Suppressor macrophage treated with lipopolysaccharide for 4 hours (primary cell): ENCODE measurements around the gene PNMT.
"Not testable (repeated sequence)": the region's sequence is repeated elsewhere in the genome, so short reads cannot be mapped to it uniquely, and the experiment has no call there.

ENCODE experiments used
- DNase-seq: peaks from one replicate; pipeline ENCODE4 v3.0.0-alpha.2; 2020

The PNMT gene

DNA sequence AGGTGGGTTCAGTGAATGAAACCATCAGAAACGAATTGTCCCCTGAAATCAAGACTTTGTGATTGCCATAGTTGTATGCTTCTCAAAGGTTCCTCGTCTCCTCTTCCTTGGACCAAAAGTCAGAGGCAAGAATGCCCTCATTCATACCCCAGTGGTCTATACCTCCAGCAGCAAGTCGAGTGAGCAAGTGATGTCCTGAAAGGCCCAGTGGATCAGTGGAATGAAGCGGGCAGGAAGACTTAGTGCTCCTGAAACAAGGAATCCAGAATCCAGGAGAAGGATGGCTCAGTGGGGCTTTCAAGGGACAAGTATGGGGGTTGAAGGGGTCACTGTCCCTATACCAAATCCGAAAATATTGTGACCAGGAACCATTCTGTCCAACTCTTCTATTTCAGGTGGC lies 26.3 kb downstream of the PNMT start:
- no peak for DNase-seq

DNA sequence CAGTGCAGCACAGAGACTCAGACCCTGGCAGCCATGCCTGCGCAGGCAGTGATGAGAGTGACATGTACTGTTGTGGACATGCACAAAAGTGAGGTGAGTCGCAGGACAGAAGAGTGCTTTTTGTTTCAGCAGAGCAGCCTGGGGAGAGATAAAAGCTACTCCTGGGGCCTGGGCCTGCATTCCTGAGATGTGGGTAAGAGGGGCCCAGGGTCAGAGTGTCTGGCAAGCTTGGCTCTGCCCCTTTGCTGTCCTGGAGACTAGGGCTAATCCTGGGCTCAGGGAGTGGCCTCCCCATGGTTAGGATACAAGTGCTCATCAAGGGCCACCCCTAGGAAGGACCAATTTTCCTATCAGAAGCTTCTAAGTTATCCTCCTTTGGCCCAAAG lies 26.8 kb downstream of the PNMT start:
- no peak for DNase-seq

- DNase-seq, result no peak
These were observed 28.5 kb downstream of the PNMT start for GRCh38 chr17:39696731-39697130.

DNA sequence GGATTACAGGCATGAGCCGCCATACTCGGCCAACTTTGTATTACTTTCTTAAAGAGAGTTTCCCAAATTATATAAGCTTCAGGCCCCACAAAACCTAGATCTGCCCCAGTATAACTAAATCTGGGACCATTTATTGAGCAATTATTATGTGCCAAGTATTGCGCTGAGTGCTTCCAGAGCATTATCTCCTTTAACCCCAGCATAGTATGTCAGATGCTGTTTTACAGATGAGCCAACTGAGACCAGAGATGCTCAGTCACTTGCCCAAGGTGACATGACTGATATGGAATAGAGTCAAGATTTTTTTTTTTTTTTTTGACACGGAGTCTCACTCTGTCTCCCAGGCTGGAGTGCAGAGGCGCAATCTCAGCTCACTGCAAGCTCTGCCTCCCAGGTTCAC lies 29.7 kb downstream of the PNMT start:
- DNase-seq, result no peak

DNA sequence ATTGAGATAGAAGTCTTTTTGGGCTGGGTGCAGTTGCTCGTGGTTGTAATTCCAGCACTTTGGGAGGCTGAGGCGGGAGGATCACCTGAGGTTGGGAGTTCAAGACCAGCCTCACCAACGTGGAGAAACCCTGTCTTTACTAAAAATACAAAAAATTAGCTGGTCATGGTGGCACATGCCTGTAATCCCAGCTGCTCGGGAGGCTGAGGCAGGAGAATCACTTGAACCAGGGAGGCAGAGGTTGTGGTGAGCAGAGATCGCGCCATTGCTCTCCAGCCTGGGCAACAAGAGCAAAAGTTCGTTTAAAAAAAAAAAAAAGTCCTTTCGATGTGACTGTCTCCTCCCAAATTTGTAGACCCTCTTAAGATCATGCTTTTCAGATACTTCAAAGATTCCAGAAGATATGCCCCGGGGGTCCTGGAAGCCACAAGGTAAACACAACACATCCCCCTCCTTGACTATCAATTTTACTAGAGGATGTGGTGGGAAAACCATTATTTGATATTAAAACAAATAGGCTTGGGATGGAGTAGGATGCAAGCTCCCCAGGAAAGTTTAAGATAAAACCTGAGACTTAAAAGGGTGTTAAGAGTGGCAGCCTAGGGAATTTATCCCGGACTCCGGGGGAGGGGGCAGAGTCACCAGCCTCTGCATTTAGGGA lies 31.0 kb downstream of the PNMT start:
- not testable (repeated sequence) for DNase-seq

DNA sequence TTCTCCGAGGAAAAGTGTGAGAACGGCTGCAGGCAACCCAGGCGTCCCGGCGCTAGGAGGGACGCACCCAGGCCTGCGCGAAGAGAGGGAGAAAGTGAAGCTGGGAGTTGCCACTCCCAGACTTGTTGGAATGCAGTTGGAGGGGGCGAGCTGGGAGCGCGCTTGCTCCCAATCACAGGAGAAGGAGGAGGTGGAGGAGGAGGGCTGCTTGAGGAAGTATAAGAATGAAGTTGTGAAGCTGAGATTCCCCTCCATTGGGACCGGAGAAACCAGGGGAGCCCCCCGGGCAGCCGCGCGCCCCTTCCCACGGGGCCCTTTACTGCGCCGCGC lies 31.5 kb downstream of the PNMT start, which contains the start of gene ERBB2:
Gene ERBB2, plus strand, starts transcription at position 247 of the 330 bp plus-strand sequence. CDS start 175 bp downstream, outside the sequence.
- no peak for DNase-seq

DNA sequence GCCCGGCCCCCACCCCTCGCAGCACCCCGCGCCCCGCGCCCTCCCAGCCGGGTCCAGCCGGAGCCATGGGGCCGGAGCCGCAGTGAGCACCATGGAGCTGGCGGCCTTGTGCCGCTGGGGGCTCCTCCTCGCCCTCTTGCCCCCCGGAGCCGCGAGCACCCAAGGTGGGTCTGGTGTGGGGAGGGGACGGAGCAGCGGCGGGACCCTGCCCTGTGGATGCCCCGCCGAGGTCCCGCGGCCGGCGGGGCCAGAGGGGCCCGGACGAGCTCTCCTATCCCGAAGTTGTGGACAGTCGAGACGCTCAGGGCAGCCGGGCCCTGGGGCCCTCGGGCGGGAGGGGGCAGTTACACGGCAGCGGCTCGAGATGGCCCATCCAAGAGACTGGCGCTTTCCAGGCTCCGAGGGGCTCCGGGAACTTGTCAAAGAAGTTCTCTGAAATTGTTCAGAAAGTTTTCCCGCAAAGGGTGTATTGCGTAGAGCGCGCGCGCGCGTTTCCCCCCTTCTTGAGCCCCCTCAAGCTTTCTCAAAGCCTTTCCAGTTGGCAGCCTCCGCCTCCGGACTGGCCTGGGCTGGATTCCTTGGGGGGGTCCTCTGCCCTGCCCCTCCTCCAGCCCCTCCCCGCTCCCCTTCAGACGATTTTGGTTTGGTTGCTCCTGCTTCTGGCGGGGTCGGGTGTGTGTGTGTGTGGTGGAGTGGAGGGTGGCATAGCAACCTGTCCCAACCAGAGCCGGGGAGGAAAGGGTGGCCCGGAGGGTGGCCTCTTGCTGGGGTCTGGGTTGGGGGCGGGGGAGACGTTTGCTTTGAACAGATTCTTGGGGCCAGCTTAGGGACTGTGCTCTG lies 32.1 kb downstream of the PNMT start:
- DNase-seq, result no peak

GRCh38 chr17:39701012-39701783 lies 32.9 kb downstream of the PNMT start:
- no peak for DNase-seq

- DNase-seq, result no peak
These were observed 33.6 kb downstream of the PNMT start for GRCh38 chr17:39701784-39702422.

GRCh38 chr17:39702901-39703893 lies 34.9 kb downstream of the PNMT start:
- DNase-seq, result no peak

DNA sequence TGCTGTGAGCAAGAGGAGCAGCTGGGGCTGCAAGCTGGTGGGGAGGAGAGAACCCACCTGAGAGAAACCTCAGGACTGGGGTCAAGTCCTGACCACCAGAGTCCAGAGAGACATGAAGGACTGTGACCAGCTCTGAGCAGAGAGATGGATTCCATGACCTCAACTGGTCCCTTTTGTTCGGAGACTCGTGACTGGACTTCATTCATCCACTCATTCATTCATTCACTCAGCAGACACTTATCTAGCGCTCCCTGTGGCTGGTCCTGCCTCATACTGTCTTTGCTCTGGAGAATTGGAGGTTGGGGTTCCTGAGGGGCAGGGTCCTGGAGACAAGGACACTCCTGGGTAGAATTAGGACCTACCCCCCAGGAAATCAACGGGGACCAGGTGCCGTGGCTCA lies 35.7 kb downstream of the PNMT start:
- no peak for DNase-seq

DNA sequence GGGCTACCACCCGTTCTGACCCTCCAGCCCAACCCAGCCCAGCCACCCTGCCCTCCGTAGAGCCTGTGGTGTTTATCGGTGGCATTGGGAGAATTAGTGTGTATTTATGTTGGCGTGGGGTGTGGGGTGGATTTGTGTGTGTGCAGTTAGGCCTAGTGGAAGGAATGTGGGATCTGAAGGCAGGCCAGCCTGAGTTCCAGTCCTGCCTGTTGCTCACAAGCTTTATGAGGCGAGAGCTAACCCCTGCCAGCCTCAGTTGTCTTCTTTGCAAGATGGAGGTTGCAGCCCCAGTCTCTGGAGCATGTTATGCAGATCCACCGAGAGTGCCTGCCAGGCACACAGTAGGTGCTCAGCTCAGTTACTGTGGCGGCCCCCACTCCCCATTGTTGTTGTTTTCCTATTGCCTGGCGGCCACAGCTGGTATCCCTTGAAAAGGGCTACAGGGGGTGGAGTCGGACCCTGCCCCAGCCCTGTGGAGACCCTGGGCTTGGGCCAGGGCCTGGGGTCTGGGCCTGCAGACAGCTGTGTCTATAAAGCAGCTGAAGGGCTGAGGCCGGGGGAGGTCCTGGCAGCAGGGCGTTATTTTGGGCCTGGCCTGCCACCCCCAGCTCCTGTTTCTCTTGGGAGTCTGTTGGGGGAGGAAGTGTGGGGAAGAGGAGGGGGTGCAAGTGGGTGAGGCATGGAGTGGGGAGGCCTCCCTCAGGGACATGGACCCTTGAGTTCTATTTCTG lies 36.7 kb downstream of the PNMT start:
- no peak for DNase-seq

DNA sequence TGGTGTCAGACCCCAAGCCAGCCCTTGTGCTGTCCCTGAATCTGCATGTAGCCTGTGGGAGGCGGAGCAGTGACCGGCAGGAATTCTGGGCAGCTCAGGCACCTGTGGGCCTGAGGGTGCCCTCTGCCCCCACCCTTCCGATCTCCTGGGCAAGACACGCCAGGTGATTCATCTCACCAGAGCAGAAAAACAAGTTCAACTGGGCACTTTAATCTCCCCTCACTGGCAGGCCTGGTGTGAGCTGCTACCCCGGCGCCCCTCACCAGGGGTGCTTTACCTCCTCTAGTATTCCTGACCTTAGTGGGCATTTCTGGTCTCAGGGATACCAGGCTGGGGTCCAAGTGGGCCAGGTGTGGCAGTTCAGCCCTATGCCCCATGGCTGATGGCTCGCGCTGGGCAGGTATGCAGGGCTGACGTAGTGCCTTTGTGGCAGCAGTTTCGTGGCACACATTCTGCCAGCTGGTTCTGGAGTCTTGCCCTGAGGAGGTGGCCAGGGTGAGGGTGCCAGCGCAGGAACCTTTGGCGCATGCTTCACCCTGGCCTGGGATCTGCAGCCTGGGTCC lies 37.6 kb downstream of the PNMT start:
- no peak for DNase-seq

- no peak for DNase-seq
These were observed 38.1 kb downstream of the PNMT start for GRCh38 chr17:39706383-39706782.

DNA sequence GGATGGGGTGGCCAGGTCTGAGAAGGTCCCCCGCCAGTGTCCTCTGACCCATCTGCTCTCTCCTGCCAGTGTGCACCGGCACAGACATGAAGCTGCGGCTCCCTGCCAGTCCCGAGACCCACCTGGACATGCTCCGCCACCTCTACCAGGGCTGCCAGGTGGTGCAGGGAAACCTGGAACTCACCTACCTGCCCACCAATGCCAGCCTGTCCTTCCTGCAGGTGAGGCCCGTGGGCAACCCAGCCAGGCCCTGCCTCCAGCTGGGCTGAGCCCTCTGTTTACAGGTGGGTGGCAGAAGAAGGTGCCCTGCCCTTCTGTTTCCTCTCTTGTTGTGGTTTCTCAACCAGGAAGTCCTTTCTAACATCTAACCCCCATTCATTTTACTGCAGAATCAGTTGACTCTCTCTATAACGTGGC lies 38.7 kb downstream of the PNMT start:
- DNase-seq, result no peak

GRCh38 chr17:39709319-39709997 lies 41.2 kb downstream of the PNMT start:
- no peak for DNase-seq

- DNase-seq, result no peak
These were observed 42.0 kb downstream of the PNMT start for GRCh38 chr17:39709998-39710964.

GRCh38 chr17:39711071-39711470 lies 42.8 kb downstream of the PNMT start:
- DNase-seq, result not testable (repeated sequence)

DNA sequence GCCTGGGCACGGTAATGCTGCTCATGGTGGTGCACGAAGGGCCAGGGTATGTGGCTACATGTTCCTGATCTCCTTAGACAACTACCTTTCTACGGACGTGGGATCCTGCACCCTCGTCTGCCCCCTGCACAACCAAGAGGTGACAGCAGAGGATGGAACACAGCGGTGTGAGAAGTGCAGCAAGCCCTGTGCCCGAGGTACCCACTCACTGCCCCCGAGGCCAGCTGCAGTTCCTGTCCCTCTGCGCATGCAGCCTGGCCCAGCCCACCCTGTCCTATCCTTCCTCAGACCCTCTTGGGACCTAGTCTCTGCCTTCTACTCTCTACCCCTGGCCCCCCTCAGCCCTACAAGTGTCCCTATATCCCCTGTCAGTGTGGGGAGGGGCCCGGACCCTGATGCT lies 43.6 kb downstream of the PNMT start:
- no peak for DNase-seq
